ENCODE measurements around the gene ALDOA.
A peak's percentile ranks its signal among the peaks of the same experiment; 100 is the strongest.
"Not testable (repeated sequence)": the region's sequence is repeated elsewhere in the genome, so short reads cannot be mapped to it uniquely, and the experiment has no call there.

ALDOA gene

DNA sequence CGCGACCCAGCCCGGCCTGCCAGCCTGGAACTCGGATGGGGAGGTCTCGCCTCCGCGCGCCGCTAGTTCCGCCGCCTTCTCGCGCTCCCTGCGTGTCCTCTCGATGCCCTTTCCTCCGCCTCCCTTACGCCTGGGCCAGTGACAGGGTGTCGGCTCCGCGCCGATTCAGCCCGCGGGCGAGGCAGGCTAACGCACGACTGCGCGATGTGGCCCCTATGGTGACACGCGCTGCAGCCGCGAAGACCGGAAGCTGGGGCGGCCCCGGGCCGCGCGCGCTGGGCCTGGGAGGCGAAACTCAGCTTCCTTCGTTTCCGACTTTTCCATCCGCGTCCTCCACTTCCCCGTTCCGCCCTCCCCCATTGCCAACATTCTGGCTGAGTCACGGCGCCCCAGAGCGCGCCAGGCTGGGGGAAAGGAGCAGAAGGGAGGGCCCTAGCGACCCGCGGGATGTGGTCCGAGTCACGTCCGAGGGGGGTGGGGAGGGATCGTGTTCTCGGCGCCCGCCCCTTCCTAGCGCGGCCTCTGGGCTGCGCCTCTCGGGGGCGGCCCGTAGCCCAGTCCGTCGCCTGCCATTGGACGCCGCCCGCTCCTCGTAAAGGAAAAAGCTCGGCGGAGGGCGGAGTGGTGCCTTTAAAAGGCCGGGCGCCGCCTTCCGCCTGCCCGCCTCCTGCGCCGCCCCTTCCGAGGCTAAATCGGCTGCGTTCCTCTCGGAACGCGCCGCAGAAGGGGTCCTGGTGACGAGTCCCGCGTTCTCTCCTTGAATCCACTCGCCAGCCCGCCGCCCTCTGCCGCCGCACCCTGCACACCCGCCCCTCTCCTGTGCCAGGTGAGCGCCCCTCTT lies at the start of gene ALDOA:
TSS of gene ALDOA (plus strand) at position 659 of the 841 bp plus-strand sequence. CDS start 1,138 bp downstream, outside the sequence.
- peak; percentile 98 for DNase-seq (ENCODE audit: low read depth)

- DNase-seq (ENCODE audit: low read depth), result no peak
These were observed 48.8 kb upstream of the ALDOA start for GRCh38 chr16:30016555-30017276.

DNA sequence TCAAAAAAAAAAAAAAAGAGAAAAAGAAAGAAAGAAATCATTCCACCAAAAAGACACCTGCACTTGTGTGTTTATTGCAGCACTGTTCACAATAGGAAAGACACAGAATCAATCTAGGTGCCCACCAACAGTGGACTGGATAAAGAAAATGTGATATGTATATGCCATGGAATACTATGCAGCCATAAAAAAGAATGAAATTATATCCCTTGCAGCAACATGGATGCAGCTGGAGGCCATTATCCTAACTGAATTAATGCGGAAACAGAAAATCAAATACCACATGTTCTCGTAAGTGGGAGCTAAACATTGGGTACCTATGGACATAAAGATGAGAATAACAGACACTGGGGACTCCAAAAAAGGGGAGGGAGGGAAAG lies 48.3 kb upstream of the ALDOA start:
- DNase-seq (ENCODE audit: low read depth), result no peak

DNA sequence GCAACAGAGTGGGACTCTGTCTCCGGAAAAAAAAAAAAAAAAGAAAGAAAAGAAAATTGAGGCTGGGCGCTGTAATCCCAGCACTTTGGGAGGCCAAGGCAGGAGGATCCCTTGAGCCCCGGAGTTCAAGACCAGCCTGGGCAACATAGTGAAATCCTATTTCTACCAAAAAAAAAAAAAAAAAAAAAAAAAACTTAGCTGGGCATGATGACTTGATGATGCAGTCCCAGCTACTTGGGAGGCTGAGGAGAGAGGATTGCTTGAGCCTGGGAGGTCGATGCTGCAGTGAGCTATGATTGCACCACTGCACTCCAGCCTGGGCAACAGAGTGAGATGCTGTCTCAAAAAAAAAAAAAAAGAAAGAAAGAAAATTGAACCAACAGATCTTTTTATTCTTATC lies 47.6 kb upstream of the ALDOA start:
- DNase-seq (ENCODE audit: low read depth), result not testable (repeated sequence)

DNA sequence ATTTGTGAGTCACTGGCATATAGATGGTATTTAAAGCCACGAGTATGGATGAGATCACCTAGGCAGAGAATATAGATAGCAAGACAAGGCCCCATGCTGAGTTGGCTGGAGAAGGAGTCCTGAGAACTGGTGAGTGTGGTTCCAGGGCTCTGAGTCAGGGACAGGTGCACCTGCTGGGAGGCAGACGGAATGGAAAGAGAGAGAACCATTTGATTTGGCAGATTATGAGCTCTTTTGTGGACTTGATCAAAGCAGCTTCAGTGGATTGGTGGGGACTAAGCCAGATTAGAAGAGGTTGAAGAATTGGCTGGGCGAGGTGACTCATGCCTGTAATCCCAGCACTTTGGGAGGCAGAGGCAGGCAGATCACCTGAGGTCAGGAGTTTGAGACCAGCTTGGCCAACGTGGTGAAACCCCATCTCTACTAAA lies 46.8 kb upstream of the ALDOA start:
- DNase-seq (ENCODE audit: low read depth), result no peak

DNA sequence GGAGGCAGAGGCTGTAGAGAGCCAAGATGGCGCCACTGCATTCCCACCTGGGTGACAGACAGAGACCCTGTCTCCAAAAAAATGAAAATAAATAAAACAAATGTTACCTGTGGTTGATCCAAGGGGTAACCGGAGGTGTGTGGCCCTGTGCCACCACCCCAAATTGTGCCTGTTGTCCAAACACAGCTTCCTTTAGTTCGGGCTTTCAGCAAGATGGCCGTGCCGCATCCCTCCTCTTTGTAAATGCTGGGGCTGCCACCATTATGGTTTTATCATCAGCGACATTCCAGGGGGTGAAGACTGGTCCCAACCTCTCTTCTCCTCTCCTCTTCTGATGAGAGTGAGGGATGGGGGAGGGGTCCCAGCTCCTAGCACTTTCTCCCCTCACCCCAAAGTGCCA lies 42.7 kb upstream of the ALDOA start, which contains the start of gene C16orf92:
TSS of gene C16orf92 (plus strand) at position 312 of the 400 bp plus-strand sequence. CDS start 143 bp downstream, outside the sequence.
- no peak for DNase-seq (ENCODE audit: low read depth)

- no peak for DNase-seq (ENCODE audit: low read depth)
These were observed 42.0 kb upstream of the ALDOA start for GRCh38 chr16:30023586-30023985.

DNA sequence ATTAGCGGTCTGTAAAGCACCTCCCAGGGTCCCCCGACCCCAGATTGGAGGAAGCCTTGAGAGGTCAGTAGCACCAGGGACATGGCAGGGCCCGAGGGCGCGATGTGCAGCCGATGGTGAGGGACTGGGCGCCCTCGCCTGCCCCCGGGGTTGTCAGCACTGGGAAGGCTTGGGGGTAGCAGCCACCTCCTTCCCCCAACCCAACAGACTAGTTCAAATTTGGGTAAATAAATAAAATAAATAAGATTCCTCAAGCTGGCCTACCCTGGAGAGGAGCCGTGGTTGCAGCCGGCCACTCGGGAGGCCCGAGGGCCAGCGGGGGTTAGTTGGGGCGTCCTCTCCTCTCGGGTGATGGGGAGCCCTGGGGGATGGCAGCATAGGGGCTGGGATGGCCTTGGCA lies 41.1 kb upstream of the ALDOA start:
- DNase-seq (ENCODE audit: low read depth), result no peak

GRCh38 chr16:30025156-30025555 lies 40.4 kb upstream of the ALDOA start:
- DNase-seq (ENCODE audit: low read depth), result no peak

DNA sequence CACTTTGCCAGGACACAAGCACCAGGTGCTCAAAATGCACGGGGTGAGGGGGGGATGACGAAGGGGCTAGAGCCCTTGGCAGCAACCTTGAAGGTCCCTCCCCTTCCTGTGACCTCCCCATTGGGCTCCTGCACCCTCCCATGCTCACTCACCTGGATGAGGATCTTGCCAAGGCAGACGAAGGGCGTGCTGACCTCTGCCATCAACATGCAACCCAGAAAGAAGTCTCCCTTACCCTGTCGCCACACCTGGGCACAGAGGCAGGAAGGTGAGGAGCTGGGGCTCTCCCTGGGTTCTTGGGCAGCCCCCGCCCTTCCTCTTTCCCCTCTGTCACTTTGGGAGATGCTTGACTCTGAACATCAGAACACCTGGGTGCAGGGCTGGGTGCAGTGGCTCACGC lies 40.0 kb upstream of the ALDOA start:
- DNase-seq (ENCODE audit: low read depth), result no peak

DNA sequence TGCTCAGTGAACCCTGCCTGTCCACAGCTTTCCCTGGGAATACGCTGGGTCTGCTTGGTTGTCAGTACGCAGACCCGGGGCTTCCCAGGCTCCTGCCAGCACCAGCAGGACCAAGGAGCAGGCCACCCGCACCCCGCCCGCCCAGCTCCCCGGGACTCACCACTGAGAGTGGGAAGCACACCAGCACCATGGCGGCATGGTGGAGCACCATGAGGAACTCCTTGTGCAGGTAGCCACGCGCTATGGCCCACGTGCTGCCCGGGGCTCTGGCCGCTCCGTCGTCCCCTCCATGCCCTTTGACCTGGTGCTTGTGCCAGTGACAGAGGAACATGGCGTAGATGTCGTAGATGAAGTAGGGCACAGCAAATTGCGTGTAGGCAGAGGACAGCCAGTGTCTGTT lies 39.1 kb upstream of the ALDOA start:
- DNase-seq (ENCODE audit: low read depth), result no peak

DNA sequence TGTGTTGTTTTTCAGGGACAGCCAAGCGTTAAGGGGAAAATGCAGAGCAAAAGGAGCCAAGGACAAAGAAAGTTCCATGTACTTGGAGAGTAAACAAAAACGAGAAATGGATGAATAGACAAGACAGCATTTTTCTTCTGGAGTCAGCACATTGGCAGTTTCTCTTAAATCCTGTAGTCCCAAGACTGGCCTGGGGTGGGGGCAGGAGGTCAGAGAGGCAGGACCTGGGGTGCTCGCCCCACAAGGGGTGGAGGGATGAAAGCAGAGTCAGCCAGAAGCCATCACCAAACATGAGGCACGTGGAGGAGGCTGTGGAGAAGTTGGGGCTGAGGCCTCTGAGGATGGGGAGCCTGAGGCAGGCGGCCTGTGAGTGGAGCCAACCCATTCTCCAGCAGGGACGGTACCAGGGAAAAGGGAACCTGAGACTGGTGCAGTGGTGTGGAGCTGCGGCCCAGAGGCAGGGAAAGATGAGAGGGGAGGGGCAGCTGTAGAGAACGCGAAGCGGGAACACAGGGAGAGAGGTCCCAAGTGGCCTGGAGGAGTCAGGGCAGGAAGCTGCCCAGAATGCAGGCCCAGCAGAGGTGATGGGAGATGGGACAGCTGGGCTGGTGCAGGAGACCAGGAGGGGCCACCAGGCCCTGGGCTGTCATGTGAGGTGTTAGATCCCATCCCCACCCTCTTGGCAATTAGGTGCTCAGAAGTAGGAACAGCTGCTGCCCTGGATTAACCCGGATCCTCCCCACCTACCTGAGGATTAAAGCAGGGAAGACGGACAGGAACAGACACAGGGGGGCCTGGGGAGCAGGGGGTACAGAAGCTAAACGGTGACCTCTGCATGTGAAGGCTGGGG lies 37.7 kb upstream of the ALDOA start:
- no peak for DNase-seq (ENCODE audit: low read depth)

DNA sequence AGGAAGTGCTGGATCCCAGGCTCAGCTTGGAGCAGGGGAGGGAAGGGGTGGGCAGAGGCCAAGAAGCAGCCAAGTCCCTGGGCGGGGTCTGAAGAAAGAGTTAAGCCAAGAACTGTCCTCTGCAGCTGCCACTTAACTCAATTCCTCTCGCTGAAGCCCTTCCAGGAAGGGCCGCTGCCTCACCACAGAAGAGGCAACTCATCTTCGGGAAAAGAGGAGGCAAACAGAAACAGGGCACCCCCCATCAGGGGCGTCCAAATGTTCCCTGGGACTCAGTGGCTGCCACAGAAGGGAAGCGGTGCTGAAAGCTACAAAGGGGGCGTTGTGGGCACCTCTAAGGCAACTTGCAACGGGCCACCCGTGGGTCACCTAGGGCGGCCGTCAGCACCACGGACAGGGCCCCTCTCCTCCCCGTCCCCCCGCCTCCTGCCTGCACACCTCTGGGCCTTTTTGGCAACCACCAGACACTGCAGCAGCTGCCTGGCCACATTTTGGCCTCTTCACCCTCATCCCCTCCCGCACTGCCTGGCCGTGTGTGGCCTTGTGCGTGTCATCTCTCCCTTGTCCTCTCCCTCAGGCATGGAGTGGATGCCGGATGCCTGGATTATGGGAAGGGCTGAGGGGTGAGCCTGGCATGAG lies 37.0 kb upstream of the ALDOA start:
- no peak for DNase-seq (ENCODE audit: low read depth)

DNA sequence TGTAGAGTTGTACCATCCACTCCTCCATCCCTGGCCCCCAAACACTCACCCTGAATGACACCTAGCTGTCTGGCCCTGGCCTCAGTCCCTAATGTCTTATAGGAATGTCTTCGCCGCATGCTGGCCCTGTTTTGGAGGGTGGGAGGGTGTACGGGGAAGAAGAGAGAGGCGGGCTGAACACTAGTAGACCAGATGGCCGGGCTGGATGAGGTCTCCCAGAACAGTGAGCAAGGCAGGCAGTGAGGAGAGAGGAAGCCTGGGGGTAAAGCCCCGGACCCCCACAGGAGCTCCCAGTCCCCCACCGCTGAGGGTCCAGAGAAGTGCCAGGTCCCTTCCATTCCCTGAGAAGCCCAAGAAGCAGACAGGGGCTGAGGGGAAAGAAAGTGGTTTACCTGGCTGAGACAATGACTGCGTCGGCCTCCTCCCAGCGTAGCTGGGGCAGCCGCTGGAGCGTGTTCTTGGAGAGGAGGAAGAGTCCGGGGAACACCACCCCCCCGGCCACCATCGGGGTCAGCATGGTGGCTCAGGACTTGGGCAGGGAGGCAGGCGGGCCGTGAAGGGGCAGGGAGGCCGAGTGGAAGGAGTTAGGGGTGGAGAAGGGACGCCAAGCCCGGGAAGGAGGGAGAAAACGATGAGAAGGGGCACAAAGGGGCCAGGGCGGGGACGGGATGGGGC lies 35.4 kb upstream of the ALDOA start:
- DNase-seq (ENCODE audit: low read depth), result no peak

- no peak for DNase-seq (ENCODE audit: low read depth)
These were observed 34.6 kb upstream of the ALDOA start, which contains the start of gene TLCD3B for GRCh38 chr16:30030841-30031413. Gene TLCD3B (minus strand): TSS chr16:30031271. CDS start chr16:30030527, 744 bp downstream.

DNA sequence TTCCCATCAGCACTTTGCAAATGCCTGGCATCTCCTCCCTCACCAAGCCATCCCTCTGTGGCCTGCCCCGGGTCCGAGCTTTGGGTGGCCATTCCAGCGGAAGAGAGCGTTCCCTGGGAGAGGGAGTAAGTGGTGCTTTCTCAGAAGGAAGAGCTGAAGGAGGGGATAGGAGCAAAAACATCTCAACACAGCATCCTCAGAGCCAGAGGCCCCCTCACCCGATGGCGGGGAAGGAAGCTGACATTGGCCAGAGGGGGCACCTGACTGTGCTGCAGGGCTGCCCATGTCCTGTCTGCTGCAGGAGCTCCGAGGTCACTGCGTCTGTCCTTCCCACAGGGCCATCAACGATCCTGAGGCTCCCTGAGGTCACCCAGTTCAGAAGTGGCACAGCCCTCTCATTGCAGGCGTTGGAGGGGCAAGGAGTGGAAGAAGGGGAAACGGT lies 34.1 kb upstream of the ALDOA start:
- no peak for DNase-seq (ENCODE audit: low read depth)

DNA sequence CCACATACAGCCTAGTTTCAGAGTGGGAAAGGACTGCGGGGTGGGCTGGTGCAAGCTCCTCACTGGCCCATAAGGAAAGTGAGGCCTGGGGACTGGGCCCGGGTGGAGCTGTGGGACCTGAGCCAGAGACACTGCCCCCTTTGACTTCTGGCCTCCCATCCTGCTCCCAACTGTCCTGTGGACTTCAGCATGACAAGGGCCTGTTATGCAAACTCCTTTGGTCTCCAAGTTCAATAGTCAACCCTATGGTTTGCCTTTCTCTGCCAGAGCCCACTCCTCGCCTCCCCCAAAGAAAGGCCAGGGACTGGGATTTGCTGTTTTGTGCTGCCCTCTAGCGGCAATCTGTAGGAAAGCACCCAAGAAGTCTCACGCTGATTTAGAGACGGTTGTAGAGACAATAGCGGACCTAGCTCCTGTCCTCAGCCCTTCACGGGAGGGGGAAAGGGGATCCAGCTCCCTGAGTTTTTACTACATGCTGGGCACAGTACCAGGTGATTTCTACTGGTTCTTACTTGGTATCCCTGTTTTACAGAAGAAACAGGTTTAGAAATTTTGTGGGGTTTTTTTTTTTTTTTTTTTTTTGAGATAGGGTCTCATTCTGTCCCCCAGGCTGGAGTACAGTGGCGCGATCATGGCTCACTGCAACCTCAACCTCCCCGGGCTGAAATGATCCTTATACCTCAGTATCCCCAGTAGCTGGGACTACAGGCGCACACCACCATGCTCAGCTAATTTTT lies 33.3 kb upstream of the ALDOA start:
- DNase-seq (ENCODE audit: low read depth), result no peak

GRCh38 chr16:30033270-30033669 lies 32.3 kb upstream of the ALDOA start:
- no peak for DNase-seq (ENCODE audit: low read depth)

GRCh38 chr16:30040221-30040620 lies 25.3 kb upstream of the ALDOA start:
- no peak for DNase-seq (ENCODE audit: low read depth)

GRCh38 chr16:30040690-30041089 lies 24.9 kb upstream of the ALDOA start:
- not testable (repeated sequence) for DNase-seq (ENCODE audit: low read depth)
